ENCODE data around the gene APOA5. TPM values are rescaled to one million over a fixed set of nuclear protein-coding genes. Genes with fewer than 3 reads are reported as not detected.
A peak's percentile ranks its signal among the peaks of the same experiment; 100 is the strongest.

APOA5 gene
- total RNA-seq, 1 experiment from 2014 or later = not detected

DNA sequence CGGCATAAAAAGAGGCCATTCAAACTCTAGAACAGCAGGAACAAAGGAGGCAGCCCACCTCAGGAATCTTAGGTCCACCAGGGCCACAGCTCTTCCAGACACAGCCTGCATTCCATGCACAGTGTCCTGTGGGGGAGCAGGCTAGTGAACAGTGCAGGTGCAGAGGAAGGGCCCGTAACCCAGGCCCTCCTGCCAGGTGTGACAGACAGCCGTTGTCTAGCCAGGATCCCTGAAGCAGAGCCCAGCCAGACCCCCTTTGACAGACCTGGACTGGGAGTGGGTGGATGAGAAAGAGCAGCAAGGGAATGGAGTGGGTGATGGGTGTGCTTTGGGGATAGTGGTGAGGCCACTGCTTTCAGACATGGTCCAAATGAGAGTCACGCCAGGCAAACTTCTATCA is 2.7 kb downstream of the APOA5 start:
- no peak for DNase-seq (ENCODE audit: unreplicated experiment)
- CTCF ChIA-PET = interaction anchor here (0.6 to 9.7 kb wide), 4 partner anchors 29 to 46 kb away, joined by 3 to 124 read pairs (median 5); partner anchors contain the start of genes APOA1 and APOC3
- Mint-ChIP-seq H3K4me3 (ENCODE audit: unreplicated experiment) (no peak overlapping the region), H3K9me3 (ENCODE audit: unreplicated experiment) (no peaks in the 10 kb centered on the region), H3K27me3 (ENCODE audit: insufficient read depth, unreplicated experiment) (no peaks in the 10 kb centered on the region), H3K4me1 (ENCODE audit: insufficient read depth, unreplicated experiment) (peaks cover 30% of the 10 kb centered on the region), H3K36me3 (ENCODE audit: insufficient read depth, unreplicated experiment) (peaks cover 27% of the 10 kb centered on the region), H3K27ac (ENCODE audit: low read depth, unreplicated experiment) (no peak overlapping the region)
- intact Hi-C loops (cut with micrococcal nuclease) = loop anchor here (1.0 kb wide), 1 partner anchor 317 kb away; no protein-coding TSS in a partner anchor
- TF ChIP-seq, protein P1, sequence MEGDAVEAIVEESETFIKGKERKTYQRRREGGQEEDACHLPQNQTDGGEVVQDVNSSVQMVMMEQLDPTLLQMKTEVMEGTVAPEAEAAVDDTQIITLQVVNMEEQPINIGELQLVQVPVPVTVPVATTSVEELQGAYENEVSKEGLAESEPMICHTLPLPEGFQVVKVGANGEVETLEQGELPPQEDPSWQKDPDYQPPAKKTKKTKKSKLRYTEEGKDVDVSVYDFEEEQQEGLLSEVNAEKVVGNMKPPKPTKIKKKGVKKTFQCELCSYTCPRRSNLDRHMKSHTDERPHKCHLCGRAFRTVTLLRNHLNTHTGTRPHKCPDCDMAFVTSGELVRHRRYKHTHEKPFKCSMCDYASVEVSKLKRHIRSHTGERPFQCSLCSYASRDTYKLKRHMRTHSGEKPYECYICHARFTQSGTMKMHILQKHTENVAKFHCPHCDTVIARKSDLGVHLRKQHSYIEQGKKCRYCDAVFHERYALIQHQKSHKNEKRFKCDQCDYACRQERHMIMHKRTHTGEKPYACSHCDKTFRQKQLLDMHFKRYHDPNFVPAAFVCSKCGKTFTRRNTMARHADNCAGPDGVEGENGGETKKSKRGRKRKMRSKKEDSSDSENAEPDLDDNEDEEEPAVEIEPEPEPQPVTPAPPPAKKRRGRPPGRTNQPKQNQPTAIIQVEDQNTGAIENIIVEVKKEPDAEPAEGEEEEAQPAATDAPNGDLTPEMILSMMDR (IDR thresholded peaks at IDR 0.05; ENCODE audit: unreplicated experiment) = no peak
- BruUV-seq (replicated peaks) = no TSS peak
- POLR2A ChIA-PET = interaction anchor here (1.0 to 4.6 kb wide), 5 partner anchors 9 to 358 kb away, joined by 3 to 59 read pairs (median 4); partner anchors contain the start of gene BUD13

DNA sequence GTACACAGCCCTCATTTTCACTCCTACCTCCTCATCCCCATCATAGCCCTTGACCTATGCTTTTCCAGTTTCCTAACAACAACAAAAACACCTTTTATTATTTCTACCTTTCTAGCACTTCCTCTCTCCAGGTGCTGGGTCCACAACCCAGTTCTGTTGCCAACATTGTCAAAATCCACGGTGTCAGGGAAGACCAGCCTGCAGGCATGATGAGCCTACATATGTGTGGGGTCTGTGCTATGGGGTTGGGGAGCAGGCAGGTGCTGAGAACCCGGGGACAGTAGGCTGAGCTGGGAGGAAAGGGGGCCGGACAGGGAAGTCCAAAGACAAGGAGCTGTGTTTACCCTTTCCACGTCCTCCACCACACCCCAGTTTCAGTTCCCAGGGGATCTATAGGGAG is 3.1 kb downstream of the APOA5 start:
- Mint-ChIP-seq H3K36me3 (ENCODE audit: insufficient read depth, unreplicated experiment) (peaks cover 32% of the 10 kb centered on the region), H3K4me3 (ENCODE audit: unreplicated experiment) (peak overlapping the region; percentile 92), H3K9me3 (ENCODE audit: unreplicated experiment) (no peaks in the 10 kb centered on the region), H3K4me1 (ENCODE audit: insufficient read depth, unreplicated experiment) (peaks cover 28% of the 10 kb centered on the region), H3K27ac (ENCODE audit: low read depth, unreplicated experiment) (peak overlapping the region; percentile 99), H3K27me3 (ENCODE audit: insufficient read depth, unreplicated experiment) (no peaks in the 10 kb centered on the region)
- TF ChIP-seq, protein P1 (IDR thresholded peaks at IDR 0.05; ENCODE audit: unreplicated experiment) = no peak
- intact Hi-C loops (cut with micrococcal nuclease) = loop anchor here (1.0 kb wide), 1 partner anchor 318 kb away; no protein-coding TSS in a partner anchor
- ChIA-PET POLR2A (interaction anchor here (0.6 to 4.6 kb wide), 16 partner anchors 9 to 359 kb away, joined by 3 to 59 read pairs (median 4); partner anchors contain the start of genes BUD13, PAFAH1B2 and SIK3), CTCF (interaction anchor here (1.7 to 9.7 kb wide), 3 partner anchors 46 to 92 kb away, joined by 4 to 124 read pairs (median 7); partner anchors contain the start of gene APOA1)
- BruUV-seq (replicated peaks) = no TSS peak
- no peak for DNase-seq (ENCODE audit: unreplicated experiment)

DNA sequence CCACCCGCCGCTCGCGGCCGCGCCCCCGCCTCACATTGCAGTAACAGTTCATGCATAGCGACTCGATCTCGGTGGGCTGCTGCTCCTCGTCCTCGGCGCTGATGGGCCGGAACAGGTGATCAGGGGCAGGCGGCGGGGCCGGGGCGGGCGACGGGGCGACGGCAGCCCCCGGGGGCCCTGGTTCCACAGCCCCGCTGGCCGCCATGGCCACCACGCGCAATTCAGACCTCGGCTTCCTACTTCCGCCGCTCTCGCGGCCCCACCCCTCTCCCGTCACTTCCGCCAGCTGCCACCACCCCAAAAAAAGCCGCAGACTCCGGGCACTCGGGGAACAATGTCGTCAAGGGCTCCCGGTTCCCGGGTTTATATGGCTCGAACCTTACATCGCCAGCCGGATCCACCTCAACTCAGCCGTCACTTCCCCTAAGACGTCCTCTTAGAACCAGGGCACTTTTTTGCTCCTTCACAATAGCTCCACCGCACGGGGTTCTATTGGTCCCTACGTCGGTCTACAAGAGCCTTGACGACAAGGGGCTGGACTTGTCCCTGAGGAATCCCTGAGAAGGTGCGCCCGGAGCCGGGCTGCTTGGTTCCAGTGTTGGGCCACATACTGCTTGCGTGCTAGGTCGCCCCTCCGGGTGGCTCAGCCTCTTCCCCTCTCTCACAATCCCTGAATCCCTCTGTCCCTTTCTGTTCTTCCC is 3.7 kb downstream of the APOA5 start, which contains the start of gene ZPR1:
TSS of gene ZPR1 (minus strand) at position 238 of the 701 bp plus-strand sequence. CDS start at position 205, 33 bp downstream.
- POLR2A ChIA-PET = interaction anchor here (0.6 to 4.6 kb wide), 19 partner anchors 9 to 439 kb away, joined by 3 to 59 read pairs (median 4); partner anchors contain the start of genes BUD13, PAFAH1B2 and SIK3
- TSS peak; percentile 97 for BruUV-seq (replicated peaks)
- Mint-ChIP-seq H3K27me3 (ENCODE audit: insufficient read depth, unreplicated experiment) (no peaks in the 10 kb centered on the region), H3K9me3 (ENCODE audit: unreplicated experiment) (no peaks in the 10 kb centered on the region), H3K4me1 (ENCODE audit: insufficient read depth, unreplicated experiment) (peaks cover 28% of the 10 kb centered on the region), H3K27ac (ENCODE audit: low read depth, unreplicated experiment) (peak within 1 kb of the TSS; percentile 99), H3K36me3 (ENCODE audit: insufficient read depth, unreplicated experiment) (peaks cover 38% of the 10 kb centered on the region), H3K4me3 (ENCODE audit: unreplicated experiment) (peak within 1 kb of the TSS; percentile 92)
- TF ChIP-seq, protein P1 (IDR thresholded peaks at IDR 0.05; ENCODE audit: unreplicated experiment) = no peak
- CTCF ChIA-PET = interaction anchor here (0.7 to 9.7 kb wide), 8 partner anchors 10 to 453 kb away, joined by 3 to 124 read pairs (median 4); partner anchors contain the start of genes APOA1 and PAFAH1B2
- intact Hi-C loops (cut with micrococcal nuclease) = loop anchor here (1.0 kb wide), 1 partner anchor 318 kb away; no protein-coding TSS in a partner anchor
- peak; percentile 58 for DNase-seq (ENCODE audit: unreplicated experiment)

DNA sequence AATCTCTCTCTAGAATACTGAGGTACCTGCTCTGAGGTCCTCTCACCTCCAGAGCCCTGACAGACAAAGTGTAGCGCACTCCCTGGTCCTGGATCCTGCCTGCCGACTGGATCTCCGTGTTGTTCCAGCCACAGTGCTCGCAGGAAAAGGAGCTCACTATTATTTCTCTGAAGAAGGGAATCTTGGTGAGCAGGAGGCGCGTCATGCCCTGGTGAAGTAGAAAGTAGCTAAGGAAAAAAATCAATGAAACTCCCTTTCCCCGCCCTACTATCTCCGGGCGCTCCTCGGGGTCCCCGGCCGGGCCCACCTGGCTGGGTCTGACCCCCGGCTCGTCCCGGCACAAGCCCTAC is 4.3 kb downstream of the APOA5 start:
- BruUV-seq (replicated peaks) = no TSS peak
- Mint-ChIP-seq H3K4me3 (ENCODE audit: unreplicated experiment) (peak overlapping the region; percentile 92), H3K27me3 (ENCODE audit: insufficient read depth, unreplicated experiment) (no peaks in the 10 kb centered on the region), H3K4me1 (ENCODE audit: insufficient read depth, unreplicated experiment) (peaks cover 30% of the 10 kb centered on the region), H3K27ac (ENCODE audit: low read depth, unreplicated experiment) (peak overlapping the region; percentile 99), H3K9me3 (ENCODE audit: unreplicated experiment) (no peaks in the 10 kb centered on the region), H3K36me3 (ENCODE audit: insufficient read depth, unreplicated experiment) (peaks cover 43% of the 10 kb centered on the region)
- TF ChIP-seq, protein P1 (IDR thresholded peaks at IDR 0.05; ENCODE audit: unreplicated experiment) = no peak
- ChIA-PET POLR2A (interaction anchor here (0.7 to 4.6 kb wide), 18 partner anchors 9 to 440 kb away, joined by 3 to 59 read pairs (median 4); partner anchors contain the start of genes BUD13, PAFAH1B2 and SIK3), CTCF (interaction anchor here (0.7 to 9.7 kb wide), 8 partner anchors 9 to 453 kb away, joined by 3 to 124 read pairs (median 4); partner anchors contain the start of genes APOA1 and PAFAH1B2)
- intact Hi-C loops (cut with micrococcal nuclease) = no loop called here
- DNase-seq (ENCODE audit: unreplicated experiment) = no peak

All from MCF 10A (cell line).